IPS-20b (cell line): ENCODE measurements around the gene AGPAT2.
A peak's percentile ranks its signal among the peaks of the same experiment; 100 is the strongest.

Experiments used
- H3K27ac ChIP-seq: one replicate; pipeline ENCODE4 v1.5.1; 2013; ENCODE audit warnings: low read length
- H3K27me3 ChIP-seq: 2 replicates; pipeline ENCODE4 v1.6.1; 2013; ENCODE audit warnings: mild to moderate bottlenecking, low read length, inconsistent platforms; ENCODE audit not compliant: insufficient read depth
- H3K36me3 ChIP-seq: 2 replicates; pipeline ENCODE4 v1.6.1; 2013; ENCODE audit warnings: low read depth, mild to moderate bottlenecking, inconsistent platforms, low read length, moderate library complexity; ENCODE audit not compliant: insufficient read depth
- H3K4me1 ChIP-seq: 2 replicates; pipeline ENCODE4 v1.6.1; 2013; ENCODE audit warnings: mild to moderate bottlenecking, control low read depth, inconsistent platforms, low read length, moderate library complexity; ENCODE audit not compliant: insufficient read depth
- H3K4me3 ChIP-seq: 2 replicates; pipeline ENCODE4 v1.5.1; 2013; ENCODE audit warnings: mild to moderate bottlenecking, low read length, inconsistent platforms
- H3K9ac ChIP-seq: 2 replicates; pipeline ENCODE4 v1.6.1; 2013; ENCODE audit warnings: low read depth, mild to moderate bottlenecking, inconsistent platforms, low read length, moderate library complexity
- H3K9me3 ChIP-seq: 2 replicates; pipeline ENCODE4 v1.6.1; 2013; ENCODE audit warnings: mild to moderate bottlenecking, low read depth, low read length, inconsistent platforms; ENCODE audit not compliant: insufficient read depth

The AGPAT2 gene

DNA sequence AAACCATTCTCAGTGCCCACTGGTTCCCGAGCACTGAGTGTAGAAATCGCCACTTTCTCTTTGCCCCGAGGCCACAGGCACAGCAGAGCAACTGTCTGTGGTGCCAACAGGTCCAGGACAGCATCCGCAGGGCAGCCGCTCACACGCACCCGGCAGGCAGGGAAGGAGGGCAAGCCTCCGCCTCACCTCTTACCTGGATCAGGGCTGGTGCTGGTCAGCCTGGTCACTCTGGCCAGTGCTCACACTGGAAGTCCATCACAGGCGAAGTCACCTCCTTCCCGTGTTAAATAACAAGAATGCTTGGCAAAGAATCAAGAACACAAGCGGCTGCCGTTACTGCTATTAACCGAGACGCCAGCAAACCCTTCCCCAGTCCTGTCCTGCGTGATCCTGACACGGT, 38.9 kb upstream of the AGPAT2 start:
- peak overlapping the region; percentile 100 for H3K4me3 ChIP-seq
- H3K9ac ChIP-seq = peak overlapping the region; percentile 99; the same call in 1 of the 2 replicates
- H3K27ac ChIP-seq = no peak overlapping the region
- H3K4me1 ChIP-seq = peaks cover 11% of the 10 kb centered on the region
- no peaks in the 10 kb centered on the region for H3K9me3 ChIP-seq
- H3K27me3 ChIP-seq = peaks cover 18% of the 10 kb centered on the region
- peaks cover 48% of the 10 kb centered on the region for H3K36me3 ChIP-seq

- H3K27me3 ChIP-seq = peaks cover 18% of the 10 kb centered on the region
- peaks cover 48% of the 10 kb centered on the region for H3K36me3 ChIP-seq
- H3K4me3 ChIP-seq = peak overlapping the region; percentile 100
- H3K9ac ChIP-seq = peak overlapping the region; percentile 99; the same call in 1 of the 2 replicates
- peaks cover 11% of the 10 kb centered on the region for H3K4me1 ChIP-seq
- no peaks in the 10 kb centered on the region for H3K9me3 ChIP-seq
- no peak overlapping the region for H3K27ac ChIP-seq
Observed at GRCh38 chr9:136725612-136726011, 38.4 kb upstream of the AGPAT2 start.

GRCh38 chr9:136724772-136725171, 37.5 kb upstream of the AGPAT2 start:
- Histone ChIP-seq H3K4me1 (peaks cover 11% of the 10 kb centered on the region), H3K36me3 (peaks cover 48% of the 10 kb centered on the region), H3K4me3 (no peak overlapping the region), H3K27me3 (peaks cover 14% of the 10 kb centered on the region), H3K27ac (no peak overlapping the region), H3K9ac (no peak overlapping the region), H3K9me3 (no peaks in the 10 kb centered on the region)

- Histone ChIP-seq H3K4me1 (peaks cover 11% of the 10 kb centered on the region), H3K27me3 (peaks cover 7% of the 10 kb centered on the region; the same call in 1 of the 2 replicates), H3K4me3 (no peak overlapping the region), H3K9me3 (no peaks in the 10 kb centered on the region), H3K36me3 (peaks cover 48% of the 10 kb centered on the region), H3K27ac (no peak overlapping the region), H3K9ac (no peak overlapping the region)
Observed at GRCh38 chr9:136723989-136724388, 36.7 kb upstream of the AGPAT2 start.

DNA sequence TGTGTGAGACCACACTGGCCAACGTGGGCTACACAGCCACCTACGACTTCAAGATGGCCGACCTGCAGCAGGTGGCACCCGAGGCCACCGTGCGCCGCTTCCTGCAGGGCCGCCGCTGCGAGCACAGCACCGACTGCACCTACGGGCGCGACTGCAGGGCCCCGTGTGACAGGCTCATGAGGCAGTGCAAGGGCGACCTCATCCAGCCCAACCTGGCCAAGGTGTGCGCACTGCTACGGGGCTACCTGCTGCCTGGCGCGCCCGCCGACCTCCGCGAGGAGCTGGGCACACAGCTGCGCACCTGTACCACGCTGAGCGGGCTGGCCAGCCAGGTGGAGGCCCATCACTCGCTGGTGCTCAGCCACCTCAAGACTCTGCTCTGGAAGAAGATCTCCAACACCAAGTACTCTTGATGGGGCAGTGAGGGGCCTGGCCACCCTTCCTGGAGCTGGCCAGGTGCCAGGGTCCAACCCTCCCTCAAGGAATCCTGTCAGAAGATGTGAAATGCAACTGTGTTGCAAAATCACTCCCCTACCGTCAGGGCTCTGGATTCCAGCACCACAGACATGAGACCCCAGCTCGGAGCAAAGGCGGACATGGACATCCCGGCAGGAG, 36.2 kb upstream of the AGPAT2 start:
- H3K9me3 ChIP-seq = no peaks in the 10 kb centered on the region
- H3K27me3 ChIP-seq = peaks cover 1% of the 10 kb centered on the region; the same call in 1 of the 2 replicates
- peaks cover 11% of the 10 kb centered on the region for H3K4me1 ChIP-seq
- H3K36me3 ChIP-seq = peaks cover 48% of the 10 kb centered on the region
- no peak overlapping the region for H3K4me3 ChIP-seq
- no peak overlapping the region for H3K27ac ChIP-seq
- H3K9ac ChIP-seq = no peak overlapping the region

- Histone ChIP-seq H3K9ac (no peak overlapping the region), H3K27me3 (no peaks in the 10 kb centered on the region), H3K4me1 (peaks cover 11% of the 10 kb centered on the region), H3K9me3 (no peaks in the 10 kb centered on the region), H3K36me3 (peaks cover 48% of the 10 kb centered on the region), H3K4me3 (no peak overlapping the region), H3K27ac (no peak overlapping the region)
Observed at GRCh38 chr9:136722969-136723356, 35.7 kb upstream of the AGPAT2 start.

- Histone ChIP-seq H3K4me1 (peaks cover 11% of the 10 kb centered on the region), H3K36me3 (peaks cover 48% of the 10 kb centered on the region), H3K9me3 (no peaks in the 10 kb centered on the region), H3K27ac (no peak overlapping the region), H3K4me3 (no peak overlapping the region), H3K9ac (no peak overlapping the region), H3K27me3 (no peaks in the 10 kb centered on the region)
Observed at GRCh38 chr9:136722093-136722968, 35.1 kb upstream of the AGPAT2 start.

- H3K36me3 ChIP-seq = peaks cover 42% of the 10 kb centered on the region
- peaks cover 8% of the 10 kb centered on the region for H3K4me1 ChIP-seq
- H3K27me3 ChIP-seq = no peaks in the 10 kb centered on the region
- H3K27ac ChIP-seq = no peak overlapping the region
- H3K9ac ChIP-seq = no peak overlapping the region
- no peak overlapping the region for H3K4me3 ChIP-seq
- no peaks in the 10 kb centered on the region for H3K9me3 ChIP-seq
Observed at GRCh38 chr9:136721339-136722092, 34.3 kb upstream of the AGPAT2 start.

GRCh38 chr9:136720898-136721338, 33.7 kb upstream of the AGPAT2 start:
- Histone ChIP-seq H3K4me3 (no peak overlapping the region), H3K36me3 (peaks cover 36% of the 10 kb centered on the region), H3K9ac (no peak overlapping the region), H3K4me1 (peaks cover 3% of the 10 kb centered on the region; the same call in 1 of the 2 replicates), H3K9me3 (no peaks in the 10 kb centered on the region), H3K27me3 (no peaks in the 10 kb centered on the region), H3K27ac (no peak overlapping the region)

GRCh38 chr9:136720251-136720897, 33.1 kb upstream of the AGPAT2 start:
- Histone ChIP-seq H3K4me3 (no peak overlapping the region), H3K9ac (no peak overlapping the region), H3K36me3 (peaks cover 30% of the 10 kb centered on the region)

GRCh38 chr9:136719195-136719880, 32.1 kb upstream of the AGPAT2 start:
- H3K4me1 ChIP-seq = no peaks in the 10 kb centered on the region
- no peak overlapping the region for H3K27ac ChIP-seq
- H3K9ac ChIP-seq = no peak overlapping the region
- H3K27me3 ChIP-seq = no peaks in the 10 kb centered on the region
- H3K9me3 ChIP-seq = no peaks in the 10 kb centered on the region
- H3K36me3 ChIP-seq = peaks cover 20% of the 10 kb centered on the region
- H3K4me3 ChIP-seq = no peak overlapping the region

More at GRCh38 chr9:136720251-136720897, 33.1 kb upstream of the AGPAT2 start:
- Histone ChIP-seq H3K27me3 (no peaks in the 10 kb centered on the region), H3K9me3 (no peaks in the 10 kb centered on the region), H3K27ac (no peak overlapping the region), H3K4me1 (no peaks in the 10 kb centered on the region)
